ENCODE measurements around the gene PIEZO2. TPM values are rescaled to one million over a fixed set of nuclear protein-coding genes. Genes with fewer than 3 reads are reported as not detected.

PIEZO2 gene
- total RNA-seq, 1 experiment from 2014 or later = not detected

DNA sequence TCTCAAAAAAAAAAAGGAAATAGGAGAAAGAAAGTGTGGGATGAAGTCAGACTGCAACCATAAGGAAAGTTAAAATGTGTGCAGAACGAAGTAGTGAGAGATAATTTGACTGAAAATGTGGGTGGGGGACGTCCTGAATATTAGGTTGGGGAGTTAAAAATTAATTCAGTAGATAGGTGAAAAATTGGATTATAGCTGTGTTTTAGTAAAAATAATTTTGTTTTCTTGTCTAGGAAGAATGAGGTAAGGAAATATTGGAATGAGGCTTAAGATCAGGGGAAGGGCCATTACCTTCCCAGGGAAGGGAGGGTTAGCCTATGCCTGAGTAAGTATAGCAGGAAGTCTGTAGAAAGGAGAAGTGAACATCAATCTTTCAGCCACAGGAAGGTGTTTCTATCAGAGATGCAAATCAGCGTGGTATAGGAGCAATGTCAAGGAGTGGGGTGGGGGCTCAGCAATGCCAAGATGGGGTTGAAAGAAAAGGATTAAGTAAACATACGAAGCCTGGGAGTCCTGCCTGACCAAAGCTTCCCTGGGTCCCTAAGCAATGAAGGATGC is 250.9 kb downstream of the PIEZO2 start:
- no peak for DNase-seq (ENCODE audit: low spot score)

GRCh38 chr18:10896851-10897250 is 252.5 kb downstream of the PIEZO2 start:
- no peak for DNase-seq (ENCODE audit: low spot score)

- DNase-seq (ENCODE audit: low spot score) = no peak
Observed at GRCh38 chr18:10895976-10896375, 253.4 kb downstream of the PIEZO2 start.

DNA sequence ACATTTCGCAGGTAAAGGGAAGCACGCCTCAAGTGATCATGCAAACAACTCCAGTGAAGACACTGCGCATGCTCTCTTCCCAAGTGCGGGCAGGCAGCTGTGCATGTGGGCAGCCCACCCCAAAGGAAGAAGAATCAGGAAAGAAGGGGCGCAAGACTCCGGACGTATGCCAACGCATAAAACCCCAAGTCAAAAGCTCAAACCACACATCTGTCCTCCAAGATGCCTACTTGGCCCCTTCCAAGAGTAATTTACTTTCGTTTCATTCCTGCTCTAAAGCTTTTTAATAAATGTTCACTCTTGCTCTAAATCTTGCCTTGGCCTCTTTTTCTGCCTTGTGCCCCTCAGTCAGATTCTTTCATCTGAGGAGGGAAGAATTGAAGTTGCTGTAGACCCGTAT is 254.9 kb downstream of the PIEZO2 start:
- DNase-seq (ENCODE audit: low spot score) = no peak

- no peak for DNase-seq (ENCODE audit: low spot score)
Observed at GRCh38 chr18:10893761-10894160, 255.6 kb downstream of the PIEZO2 start.

GRCh38 chr18:10893196-10893595 is 256.2 kb downstream of the PIEZO2 start:
- no peak for DNase-seq (ENCODE audit: low spot score)

- DNase-seq (ENCODE audit: low spot score) = no peak
Observed at GRCh38 chr18:10892786-10893185, 256.6 kb downstream of the PIEZO2 start.

GRCh38 chr18:10890022-10890421 is 259.3 kb downstream of the PIEZO2 start:
- DNase-seq (ENCODE audit: low spot score) = no peak

- DNase-seq (ENCODE audit: low spot score) = no peak
Observed at GRCh38 chr18:10878703-10879102, 270.7 kb downstream of the PIEZO2 start.

DNA sequence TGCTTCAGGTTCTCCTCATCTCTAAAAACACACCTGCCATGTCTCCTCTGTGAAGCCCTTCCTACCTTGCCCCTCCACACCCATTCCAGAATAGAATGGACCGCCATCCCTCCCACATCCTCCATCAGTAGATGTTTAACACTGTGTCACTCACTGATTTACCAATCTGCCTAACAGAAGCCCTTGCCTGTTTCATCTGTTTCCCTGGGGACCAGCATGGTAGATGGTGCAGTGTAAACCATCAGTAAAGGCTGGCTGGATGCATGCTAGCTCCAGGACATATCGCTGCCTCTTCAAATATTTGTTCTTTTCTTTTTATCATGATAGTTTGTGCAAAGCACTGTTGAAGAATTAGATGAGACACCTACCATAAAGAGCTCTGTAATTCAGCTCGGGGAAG is 271.4 kb downstream of the PIEZO2 start:
- DNase-seq (ENCODE audit: low spot score) = no peak

GRCh38 chr18:10875811-10876210 is 273.6 kb downstream of the PIEZO2 start:
- no peak for DNase-seq (ENCODE audit: low spot score)

DNA sequence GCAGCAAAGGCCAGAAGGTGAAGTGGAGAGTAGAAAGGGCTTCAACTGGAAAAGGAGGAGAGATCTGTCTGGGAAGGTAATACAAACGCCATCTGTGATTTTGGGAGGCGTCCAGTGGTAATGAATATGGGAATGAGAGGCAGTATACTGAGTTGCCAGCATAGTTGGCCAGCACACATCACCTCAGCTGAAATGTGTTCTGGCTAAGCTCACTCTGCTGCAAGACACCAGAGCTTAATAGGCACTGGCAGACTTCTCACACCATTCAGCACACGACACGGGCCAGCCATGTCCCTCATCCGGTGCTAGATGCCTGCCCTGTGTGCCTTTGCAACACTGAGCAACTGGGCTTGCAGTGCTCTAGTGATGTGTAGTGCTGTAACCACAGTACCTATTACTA is 277.1 kb downstream of the PIEZO2 start:
- no peak for DNase-seq (ENCODE audit: low spot score)

GRCh38 chr18:10864722-10865121 is 284.6 kb downstream of the PIEZO2 start:
- no peak for DNase-seq (ENCODE audit: low spot score)

GRCh38 chr18:10863026-10863425 is 286.3 kb downstream of the PIEZO2 start:
- no peak for DNase-seq (ENCODE audit: low spot score)

DNA sequence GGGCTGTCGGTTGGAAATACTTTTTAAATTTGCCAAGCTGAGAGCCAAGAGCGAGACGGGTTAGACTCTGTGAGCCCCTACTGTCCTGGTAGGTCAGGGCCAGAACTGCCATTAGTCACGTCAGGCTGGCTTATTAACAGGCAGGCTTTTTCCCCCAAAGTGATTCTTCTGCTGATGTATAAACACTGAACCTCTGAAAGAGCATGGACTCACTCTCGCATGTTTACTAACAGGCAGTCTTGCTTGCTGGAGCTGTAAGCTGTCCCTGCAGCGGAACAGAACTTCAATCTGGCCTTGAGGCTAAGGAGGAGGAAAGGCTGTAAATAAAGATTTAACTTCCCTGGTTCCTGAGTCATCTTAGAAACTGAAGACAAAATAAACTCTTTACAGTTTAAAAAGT is 288.4 kb downstream of the PIEZO2 start:
- DNase-seq (ENCODE audit: low spot score) = no peak

- DNase-seq (ENCODE audit: low spot score) = no peak
Observed at GRCh38 chr18:10860382-10860781, 289.0 kb downstream of the PIEZO2 start.

GRCh38 chr18:10858477-10858876 is 290.9 kb downstream of the PIEZO2 start:
- no peak for DNase-seq (ENCODE audit: low spot score)

- DNase-seq (ENCODE audit: low spot score) = no peak
Observed at GRCh38 chr18:10856132-10856531, 293.2 kb downstream of the PIEZO2 start.

DNA sequence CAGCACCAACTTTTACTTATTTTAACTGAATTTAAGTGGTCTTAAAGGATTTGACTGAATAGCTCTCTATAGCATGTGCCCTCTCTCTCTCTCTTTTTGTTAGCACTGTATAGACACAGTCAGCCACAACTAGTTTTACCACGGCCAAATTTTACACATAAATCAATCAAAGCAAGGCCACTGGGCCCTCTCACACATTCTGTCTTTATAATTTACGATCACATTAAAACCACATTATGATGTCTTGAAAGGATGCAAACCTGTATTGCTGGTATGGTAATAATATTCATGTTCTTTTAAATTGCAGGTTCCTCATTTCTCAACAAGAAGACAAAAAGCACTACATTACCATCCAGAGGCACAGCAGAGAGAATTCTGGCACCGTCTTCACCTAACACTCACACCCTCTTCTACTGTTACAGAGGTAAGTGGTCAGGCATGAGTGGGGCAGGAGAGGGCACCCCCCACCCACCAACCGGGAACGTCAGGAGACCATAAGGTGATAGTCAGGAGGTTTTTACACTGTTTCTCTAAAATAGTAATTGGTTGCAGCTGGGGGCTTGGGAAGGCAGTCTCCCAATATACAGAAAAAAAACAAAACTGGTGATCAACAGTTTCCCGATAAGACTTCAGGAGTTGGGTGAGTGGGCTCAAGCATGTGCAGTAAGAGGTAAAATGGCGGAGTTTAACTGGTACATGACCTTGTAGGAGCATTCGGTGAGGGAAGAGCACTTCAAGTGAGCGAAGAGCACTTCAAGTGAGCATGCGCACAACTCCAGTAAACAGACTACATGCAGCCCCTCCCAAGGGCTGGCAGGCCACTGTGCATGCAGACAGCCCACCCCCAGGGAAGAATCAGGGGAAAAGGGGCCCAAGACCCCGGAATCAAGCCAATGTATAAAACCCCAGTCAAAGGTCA is 296.7 kb downstream of the PIEZO2 start:
- DNase-seq (ENCODE audit: low spot score) = no peak

GRCh38 chr18:10851824-10852319 is 297.5 kb downstream of the PIEZO2 start:
- DNase-seq (ENCODE audit: low spot score) = peak; percentile 82

GRCh38 chr18:10850840-10851239 is 298.5 kb downstream of the PIEZO2 start:
- DNase-seq (ENCODE audit: low spot score) = no peak

- DNase-seq (ENCODE audit: low spot score) = no peak
Observed at GRCh38 chr18:10850216-10850615, 299.2 kb downstream of the PIEZO2 start.

DNA sequence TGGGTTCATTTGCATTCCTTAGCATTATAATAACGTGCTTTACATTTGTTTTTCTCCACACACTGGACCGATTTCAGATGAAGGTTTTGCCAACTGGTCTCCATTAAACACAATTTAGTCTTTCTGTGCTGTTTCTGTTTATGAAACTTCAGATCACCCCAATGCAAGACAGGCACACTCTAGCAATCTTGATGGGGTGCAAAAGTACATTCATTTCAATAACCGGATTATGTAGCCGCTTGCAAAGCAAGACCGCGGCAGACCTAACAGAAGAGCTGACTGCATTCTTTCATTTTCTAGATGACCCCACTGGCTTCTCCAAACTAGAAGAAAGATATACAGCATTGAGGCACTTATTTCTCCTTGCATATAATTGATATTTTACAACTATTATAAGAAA is 301.5 kb downstream of the PIEZO2 start:
- no peak for DNase-seq (ENCODE audit: low spot score)

All from HT-29 (cell line).